Right atrium auricular region (tissue), 2 donors: ENCODE results near the gene ZNF576. TPM values are rescaled to one million over a fixed set of nuclear protein-coding genes. Genes with fewer than 3 reads are reported as not detected.

Experiments used
- DNase-seq: peaks from one replicate; pipeline ENCODE4 v3.0.0-alpha.2; 2019; ENCODE audit warnings: low spot score
- H3K27ac ChIP-seq, 2 donors: fragments of 200-600 bp; sonication (generic); 1 replicate in 1 of 2; 2 replicates in 1 of 2; pipeline ENCODE4 v1.5.1; 2016 to 2019
- H3K27me3 ChIP-seq, 2 donors: fragments of 200-600 bp; sonication (generic); one replicate each; pipeline versions ENCODE4 v1.5.1 to v1.6.0; 2017 to 2019
- H3K36me3 ChIP-seq: fragments of 200-600 bp; sonication (generic); one replicate; pipeline ENCODE4 v1.5.1; 2016
- H3K4me1 ChIP-seq, 2 donors: fragments of 200-600 bp; sonication (generic); one replicate each; pipeline versions ENCODE4 v1.5.1 to v1.6.0; 2017 to 2019
- H3K4me3 ChIP-seq, 2 donors: fragments of 200-600 bp; sonication (generic); 1 replicate in 1 of 2; 2 replicates in 1 of 2; pipeline ENCODE4 v1.5.1; 2017 to 2019; ENCODE audit warnings: mild to moderate bottlenecking in 1 of 2, moderate library complexity in 1 of 2
- H3K9me3 ChIP-seq, 2 donors: fragments of 200-600 bp; sonication (generic); one replicate each; pipeline ENCODE4 v1.5.1; 2019
- total RNA-seq, 2 donors: library from RNA; depleted of rRNA; stranded (reverse); fragments of >200 nt; gene quantifications; one replicate each; pipeline ENCODE4 v1.1.0, GENCODE V29; 2016
- TF ChIP-seq, protein P1 (sequence below), 2 donors: fragments of 200-600 bp; sonication (generic); IDR thresholded peaks; one replicate each; pipeline ENCODE4 v1.5.1; 2019; ENCODE audit warnings: antibody characterized with exemption in 2 of 2

ZNF576 gene
- total RNA-seq, 2 donors from 2014 or later = 8.9 to 16.4 TPM

DNA sequence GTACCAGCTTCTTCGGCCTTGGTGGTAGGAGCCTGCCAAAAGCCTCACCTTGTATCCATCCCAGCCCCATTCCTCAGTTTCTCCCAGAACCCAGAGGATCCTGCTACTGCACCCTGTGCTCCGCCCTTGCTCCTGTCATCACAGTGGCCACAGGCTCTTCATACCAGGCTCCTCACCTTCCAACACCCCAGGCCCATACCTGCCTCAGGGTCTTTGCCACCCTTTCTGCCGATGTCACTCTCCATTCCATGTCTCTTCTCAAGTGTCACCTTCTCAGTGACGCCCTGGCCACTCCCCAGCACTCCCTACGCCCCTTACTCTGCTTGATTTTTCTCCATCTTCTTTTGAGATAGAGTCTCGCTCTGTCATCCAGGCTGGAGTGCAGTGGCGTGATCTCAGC lies 13.5 kb downstream of the ZNF576 start:
- TF ChIP-seq, protein P1, sequence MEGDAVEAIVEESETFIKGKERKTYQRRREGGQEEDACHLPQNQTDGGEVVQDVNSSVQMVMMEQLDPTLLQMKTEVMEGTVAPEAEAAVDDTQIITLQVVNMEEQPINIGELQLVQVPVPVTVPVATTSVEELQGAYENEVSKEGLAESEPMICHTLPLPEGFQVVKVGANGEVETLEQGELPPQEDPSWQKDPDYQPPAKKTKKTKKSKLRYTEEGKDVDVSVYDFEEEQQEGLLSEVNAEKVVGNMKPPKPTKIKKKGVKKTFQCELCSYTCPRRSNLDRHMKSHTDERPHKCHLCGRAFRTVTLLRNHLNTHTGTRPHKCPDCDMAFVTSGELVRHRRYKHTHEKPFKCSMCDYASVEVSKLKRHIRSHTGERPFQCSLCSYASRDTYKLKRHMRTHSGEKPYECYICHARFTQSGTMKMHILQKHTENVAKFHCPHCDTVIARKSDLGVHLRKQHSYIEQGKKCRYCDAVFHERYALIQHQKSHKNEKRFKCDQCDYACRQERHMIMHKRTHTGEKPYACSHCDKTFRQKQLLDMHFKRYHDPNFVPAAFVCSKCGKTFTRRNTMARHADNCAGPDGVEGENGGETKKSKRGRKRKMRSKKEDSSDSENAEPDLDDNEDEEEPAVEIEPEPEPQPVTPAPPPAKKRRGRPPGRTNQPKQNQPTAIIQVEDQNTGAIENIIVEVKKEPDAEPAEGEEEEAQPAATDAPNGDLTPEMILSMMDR (IDR thresholded peaks at IDR 0.05) = no peak
- peaks cover 0 to 4% of the 10 kb centered on the region in 2 donors for H3K4me1 ChIP-seq
- no peaks in the 10 kb centered on the region for H3K27me3 ChIP-seq
- no peak overlapping the region for H3K27ac ChIP-seq
- no peaks in the 10 kb centered on the region for H3K9me3 ChIP-seq
- no peak overlapping the region for H3K4me3 ChIP-seq
- H3K36me3 ChIP-seq = peaks cover 28% of the 10 kb centered on the region
- DNase-seq = no peak

DNA sequence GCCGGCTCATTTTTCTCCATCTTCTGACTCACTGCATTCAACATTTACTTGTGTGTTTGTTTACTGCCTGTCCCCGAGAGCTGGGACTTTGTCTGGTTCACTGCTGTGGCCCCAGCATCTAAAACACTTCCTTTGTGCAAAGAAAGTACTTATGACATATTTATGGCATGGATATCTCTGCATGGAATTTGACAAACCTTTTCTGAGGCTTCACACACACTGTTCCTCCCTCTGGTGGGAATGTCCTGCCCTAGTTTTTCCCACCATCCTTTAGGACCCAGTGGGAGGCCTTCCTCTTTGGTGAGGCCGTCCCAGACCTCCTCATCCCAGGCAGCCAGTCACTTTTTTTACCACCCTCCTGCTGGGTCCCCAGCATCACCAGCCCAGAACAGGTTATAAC lies 14.1 kb downstream of the ZNF576 start:
- no peak overlapping the region for H3K4me3 ChIP-seq
- H3K9me3 ChIP-seq = no peaks in the 10 kb centered on the region
- DNase-seq = no peak
- no peak overlapping the region for H3K27ac ChIP-seq
- H3K27me3 ChIP-seq = no peaks in the 10 kb centered on the region
- peaks cover 0 to 4% of the 10 kb centered on the region in 2 donors for H3K4me1 ChIP-seq
- TF ChIP-seq, protein P1 (IDR thresholded peaks at IDR 0.05) = no peak
- peaks cover 28% of the 10 kb centered on the region for H3K36me3 ChIP-seq

GRCh38 chr19:43611788-43612187 lies 15.4 kb downstream of the ZNF576 start, which contains the start of gene SRRM5:
Gene SRRM5, plus strand, starts transcription at chr19:43612088. Its CDS starts 34 bp downstream, at chr19:43612122.
- DNase-seq = no peak
- TF ChIP-seq, protein P1 (IDR thresholded peaks at IDR 0.05) = no peak
- no peaks in the 10 kb centered on the region for H3K4me1 ChIP-seq
- H3K27ac ChIP-seq = no peak within 1 kb of the TSS
- H3K4me3 ChIP-seq = no peak within 1 kb of the TSS
- no peaks in the 10 kb centered on the region for H3K27me3 ChIP-seq
- no peaks in the 10 kb centered on the region for H3K9me3 ChIP-seq
- peaks cover 28% of the 10 kb centered on the region for H3K36me3 ChIP-seq

DNA sequence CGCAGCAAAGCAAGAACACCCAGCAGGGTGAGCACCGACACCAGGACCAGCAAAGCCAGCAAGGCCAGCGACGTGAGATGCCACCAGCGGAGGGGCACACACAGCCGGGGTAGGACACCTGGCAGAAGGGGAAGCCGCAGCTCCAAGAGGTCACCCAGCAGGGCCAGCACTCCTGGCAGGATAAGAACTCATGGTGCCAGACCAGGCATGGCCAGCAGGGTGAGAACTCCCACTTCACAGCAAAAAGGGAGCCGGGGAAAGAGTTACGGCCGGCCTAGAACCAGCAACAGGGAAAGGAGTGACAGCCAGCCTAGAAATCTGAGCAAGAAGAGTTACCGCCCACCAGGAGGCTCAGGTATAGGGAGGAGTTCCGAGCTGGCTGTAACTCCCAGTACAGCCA lies 16.0 kb downstream of the ZNF576 start:
- Histone ChIP-seq H3K9me3 (no peaks in the 10 kb centered on the region), H3K4me1 (no peaks in the 10 kb centered on the region), H3K27me3 (no peaks in the 10 kb centered on the region), H3K27ac (no peak overlapping the region), H3K36me3 (peaks cover 27% of the 10 kb centered on the region), H3K4me3 (no peak overlapping the region)
- DNase-seq = no peak
- TF ChIP-seq, protein P1 (IDR thresholded peaks at IDR 0.05) = no peak

GRCh38 chr19:43616306-43616705 lies 19.9 kb downstream of the ZNF576 start:
- Histone ChIP-seq H3K27me3 (no peaks in the 10 kb centered on the region), H3K4me1 (peaks cover 0 to 17% of the 10 kb centered on the region in 2 donors), H3K9me3 (no peaks in the 10 kb centered on the region), H3K36me3 (peaks cover 22% of the 10 kb centered on the region), H3K4me3 (no peak overlapping the region), H3K27ac (no peak overlapping the region)
- no peak for DNase-seq
- TF ChIP-seq, protein P1 (IDR thresholded peaks at IDR 0.05) = no peak

GRCh38 chr19:43616954-43617353 lies 20.6 kb downstream of the ZNF576 start:
- H3K36me3 ChIP-seq = peaks cover 19% of the 10 kb centered on the region
- H3K27ac ChIP-seq = no peak overlapping the region
- H3K9me3 ChIP-seq = no peaks in the 10 kb centered on the region
- H3K27me3 ChIP-seq = no peaks in the 10 kb centered on the region
- no peak overlapping the region for H3K4me3 ChIP-seq
- DNase-seq = no peak
- TF ChIP-seq, protein P1 (IDR thresholded peaks at IDR 0.05) = no peak
- peaks cover 0 to 17% of the 10 kb centered on the region in 2 donors for H3K4me1 ChIP-seq
